Upper lobe of left lung (tissue), 4 donors: ENCODE measurements around the gene CD1B.

Experiments
- EP300 ChIP-seq, 4 donors: sonication (generic); formaldehyde crosslinking; IDR thresholded peaks; one replicate each; pipeline ENCODE4 v1.5.1; 2017; ENCODE audit warnings: antibody characterized with exemption in 4 of 4, control low read depth in 2 of 4
- POLR2A ChIP-seq, 4 donors: fragments of 450-650 bp; IDR thresholded peaks; one replicate each; pipeline ENCODE4 v1.5.1; 2016 to 2017; ENCODE audit warnings: antibody characterized with exemption in 4 of 4, mild to moderate bottlenecking in 2 of 4
- TF ChIP-seq, protein P1 (sequence below), 6 experiments: fragments of 450-650 bp in 4 of 6; fragments of 200-600 bp in 2 of 6; sonication (generic) in 2 of 6; IDR thresholded peaks; one replicate each; pipeline ENCODE4 v1.5.1; 2016 to 2019; ENCODE audit warnings: antibody characterized with exemption in 6 of 6

DNA sequence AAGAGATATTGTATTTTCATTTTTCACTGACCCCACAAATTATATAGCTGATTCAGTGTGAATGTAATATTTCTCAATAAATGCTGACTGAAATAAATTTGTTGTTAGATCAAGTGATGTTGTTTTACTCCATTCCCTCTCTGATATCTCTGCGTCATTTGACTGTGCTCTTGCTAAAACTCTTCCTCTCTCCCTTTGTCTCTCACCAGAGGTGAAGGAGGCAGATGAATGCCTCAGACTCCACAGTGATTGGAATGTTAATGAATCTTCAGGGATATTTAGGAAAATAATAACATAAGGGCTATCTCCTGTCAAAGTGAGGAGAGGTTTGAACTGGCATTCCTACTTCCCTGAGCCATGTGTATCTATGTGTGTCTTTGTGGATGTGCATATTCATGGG is 26.1 kb upstream of the CD1B start:
- TF ChIP-seq, protein P1, sequence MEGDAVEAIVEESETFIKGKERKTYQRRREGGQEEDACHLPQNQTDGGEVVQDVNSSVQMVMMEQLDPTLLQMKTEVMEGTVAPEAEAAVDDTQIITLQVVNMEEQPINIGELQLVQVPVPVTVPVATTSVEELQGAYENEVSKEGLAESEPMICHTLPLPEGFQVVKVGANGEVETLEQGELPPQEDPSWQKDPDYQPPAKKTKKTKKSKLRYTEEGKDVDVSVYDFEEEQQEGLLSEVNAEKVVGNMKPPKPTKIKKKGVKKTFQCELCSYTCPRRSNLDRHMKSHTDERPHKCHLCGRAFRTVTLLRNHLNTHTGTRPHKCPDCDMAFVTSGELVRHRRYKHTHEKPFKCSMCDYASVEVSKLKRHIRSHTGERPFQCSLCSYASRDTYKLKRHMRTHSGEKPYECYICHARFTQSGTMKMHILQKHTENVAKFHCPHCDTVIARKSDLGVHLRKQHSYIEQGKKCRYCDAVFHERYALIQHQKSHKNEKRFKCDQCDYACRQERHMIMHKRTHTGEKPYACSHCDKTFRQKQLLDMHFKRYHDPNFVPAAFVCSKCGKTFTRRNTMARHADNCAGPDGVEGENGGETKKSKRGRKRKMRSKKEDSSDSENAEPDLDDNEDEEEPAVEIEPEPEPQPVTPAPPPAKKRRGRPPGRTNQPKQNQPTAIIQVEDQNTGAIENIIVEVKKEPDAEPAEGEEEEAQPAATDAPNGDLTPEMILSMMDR (IDR thresholded peaks at IDR 0.05) = no peak
- TF ChIP-seq EP300 (IDR thresholded peaks at IDR 0.05) (no peak), POLR2A (IDR thresholded peaks at IDR 0.05) (no peak)
